Measurements from ENCODE around the gene KIF26A. TPM values are rescaled to one million over a fixed set of nuclear protein-coding genes. Genes with fewer than 3 reads are reported as not detected.

The KIF26A gene
- polyA plus RNA-seq, 1 donor from 2014 or later, result 11.2 TPM

GRCh38 chr14:104140463-104141331, 2.3 kb downstream of the KIF26A start:
- H3K36me3 ChIP-seq (ENCODE audit: insufficient read depth, low read length), result no peaks in the 10 kb centered on the region
- H3K79me2 ChIP-seq (replicated peaks; ENCODE audit: insufficient read depth, low read length), result peaks cover 16% of the 10 kb centered on the region
- H3K4me3 ChIP-seq (ENCODE audit: low read length), result peak overlapping the region; percentile 95
- no peaks in the 10 kb centered on the region for H3F3A ChIP-seq (ENCODE audit: insufficient read depth, low read length, poor library complexity, severe bottlenecking)
- no peaks in the 10 kb centered on the region for H3K9me2 ChIP-seq (ENCODE audit: insufficient read depth, low read length)
- TF ChIP-seq POLR2AphosphoS5 (IDR thresholded peaks at IDR 0.05) (no peak), MXI1 (conservative IDR thresholded peaks at IDR 0.05; ENCODE audit: poor library complexity, severe bottlenecking) (no peak), RAD21 (conservative IDR thresholded peaks at IDR 0.05) (no peak), TAF1 (IDR thresholded peaks at IDR 0.05; ENCODE audit: low read depth) (no peak), SMC3 (conservative IDR thresholded peaks at IDR 0.05; ENCODE audit: poor library complexity) (no peak), EZH2 (IDR thresholded peaks at IDR 0.05; ENCODE audit: borderline replicate concordance, insufficient read depth, low read length, poor library complexity, severe bottlenecking) (no peak), REST (IDR thresholded peaks at IDR 0.05; ENCODE audit: borderline replicate concordance) (no peak), EP300 (conservative IDR thresholded peaks at IDR 0.05; ENCODE audit: poor library complexity, severe bottlenecking) (no peak), CTCF (IDR thresholded peaks at IDR 0.05; ENCODE audit: poor library complexity, severe bottlenecking) (no peak)
- no peak overlapping the region for H3K9ac ChIP-seq (ENCODE audit: low read length)
- no peak overlapping the region for H3K27ac ChIP-seq (ENCODE audit: low read length)
- H4K20me1 ChIP-seq (ENCODE audit: insufficient read depth), result no peaks in the 10 kb centered on the region
- peak overlapping the region; percentile 68 for H3K4me2 ChIP-seq (ENCODE audit: low read length)
- no peak overlapping the region for H2AFZ ChIP-seq (ENCODE audit: low read depth, low read length)
- H3K9me3 ChIP-seq (ENCODE audit: low read length), result no peaks in the 10 kb centered on the region
- H3K27me3 ChIP-seq (ENCODE audit: insufficient read depth, low read depth, low read length), result peaks cover 21% of the 10 kb centered on the region

GRCh38 chr14:104141621-104142091, 3.3 kb downstream of the KIF26A start:
- H3K9me2 ChIP-seq (ENCODE audit: insufficient read depth, low read length), result no peaks in the 10 kb centered on the region
- no peaks in the 10 kb centered on the region for H3K9me3 ChIP-seq (ENCODE audit: low read length)
- no peaks in the 10 kb centered on the region for H4K20me1 ChIP-seq (ENCODE audit: insufficient read depth)
- H3K9ac ChIP-seq (ENCODE audit: low read length), result no peak overlapping the region
- H3K27ac ChIP-seq (ENCODE audit: low read length), result no peak overlapping the region
- H3K36me3 ChIP-seq (ENCODE audit: insufficient read depth, low read length), result no peaks in the 10 kb centered on the region
- H2AFZ ChIP-seq (ENCODE audit: low read depth, low read length), result no peak overlapping the region
- no peaks in the 10 kb centered on the region for H3F3A ChIP-seq (ENCODE audit: insufficient read depth, low read length, poor library complexity, severe bottlenecking)
- peaks cover 16% of the 10 kb centered on the region for H3K27me3 ChIP-seq (ENCODE audit: insufficient read depth, low read depth, low read length)
- no peak for TF ChIP-seq MXI1 (conservative IDR thresholded peaks at IDR 0.05; ENCODE audit: poor library complexity, severe bottlenecking)
- no peak for TF ChIP-seq POLR2AphosphoS5 (IDR thresholded peaks at IDR 0.05)
- TF ChIP-seq SMC3 (conservative IDR thresholded peaks at IDR 0.05; ENCODE audit: poor library complexity), result no peak
- TF ChIP-seq EP300 (conservative IDR thresholded peaks at IDR 0.05; ENCODE audit: poor library complexity, severe bottlenecking), result no peak
- no peak for TF ChIP-seq CTCF (IDR thresholded peaks at IDR 0.05; ENCODE audit: poor library complexity, severe bottlenecking)
- TF ChIP-seq TAF1 (IDR thresholded peaks at IDR 0.05; ENCODE audit: low read depth), result no peak
- TF ChIP-seq EZH2 (IDR thresholded peaks at IDR 0.05; ENCODE audit: borderline replicate concordance, insufficient read depth, low read length, poor library complexity, severe bottlenecking), result no peak
- no peak overlapping the region for H3K4me3 ChIP-seq (ENCODE audit: low read length)
- no peak overlapping the region for H3K4me2 ChIP-seq (ENCODE audit: low read length)
- peaks cover 16% of the 10 kb centered on the region for H3K79me2 ChIP-seq (replicated peaks; ENCODE audit: insufficient read depth, low read length)
